HG02970 (cell line): ENCODE measurements around the gene PSEN1.

Source experiments
- ATAC-seq: cut with Tn5 transposase; IDR thresholded peaks from one replicate; pipeline ENCODE4 v1.9.1; 2021; ENCODE audit warnings: mild to moderate bottlenecking, moderate library complexity, moderate number of reproducible peaks; ENCODE audit not compliant: unreplicated experiment, low FRiP score

Gene PSEN1

DNA sequence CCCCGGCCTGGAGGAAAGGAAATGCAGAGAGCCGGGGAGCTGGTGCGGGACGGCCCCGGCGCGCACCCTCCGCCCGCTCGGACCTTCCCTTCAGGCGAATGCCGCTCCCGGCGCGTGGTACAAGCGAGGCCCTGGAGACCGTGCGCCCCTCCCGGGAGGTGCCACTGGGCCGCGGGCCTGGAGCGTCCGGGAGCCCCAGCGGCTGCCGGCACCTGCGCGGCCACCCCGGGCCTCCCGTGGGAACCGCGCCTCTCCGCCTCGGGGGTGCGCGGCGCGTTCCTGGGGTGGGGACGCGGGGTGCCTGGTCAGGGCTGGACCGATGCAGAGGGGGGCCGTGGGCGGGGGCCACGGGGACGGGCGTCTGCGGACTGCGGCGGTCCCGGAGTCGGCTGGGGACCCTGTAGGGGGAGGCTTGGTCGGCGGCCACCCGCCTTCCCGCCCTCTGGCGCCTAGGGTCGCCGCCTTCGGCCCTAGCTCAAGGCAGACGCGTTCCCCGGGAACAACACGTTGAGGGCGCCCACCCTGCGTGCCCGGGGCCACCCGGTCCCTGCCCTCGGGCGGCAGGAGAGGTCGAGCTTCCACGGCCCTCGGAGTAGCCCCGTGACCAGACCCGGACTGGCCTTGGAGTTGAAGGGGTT is 101.6 kb downstream of the PSEN1 start:
- ATAC-seq = no peak

DNA sequence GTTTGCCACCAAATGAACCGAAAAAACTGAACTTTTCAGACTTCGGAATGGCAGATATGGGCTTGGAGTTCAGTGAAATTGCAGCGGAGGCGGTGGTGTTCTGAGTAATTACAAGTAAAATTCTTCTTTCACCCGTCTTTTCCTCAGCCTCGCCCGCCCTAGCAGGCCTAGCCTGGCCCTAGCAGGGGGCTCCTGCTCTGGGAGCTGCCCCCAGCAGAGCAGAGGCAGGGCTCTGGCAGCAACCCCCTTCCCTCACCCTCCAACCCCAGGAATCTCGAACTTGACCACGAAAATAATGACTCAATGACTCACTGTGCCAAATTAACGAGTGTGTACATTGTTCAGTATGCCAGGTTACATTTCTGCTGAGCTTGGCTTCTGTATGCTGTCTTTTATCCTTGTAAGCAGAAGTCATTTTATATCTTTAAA is 102.1 kb downstream of the PSEN1 start:
- no peak for ATAC-seq

DNA sequence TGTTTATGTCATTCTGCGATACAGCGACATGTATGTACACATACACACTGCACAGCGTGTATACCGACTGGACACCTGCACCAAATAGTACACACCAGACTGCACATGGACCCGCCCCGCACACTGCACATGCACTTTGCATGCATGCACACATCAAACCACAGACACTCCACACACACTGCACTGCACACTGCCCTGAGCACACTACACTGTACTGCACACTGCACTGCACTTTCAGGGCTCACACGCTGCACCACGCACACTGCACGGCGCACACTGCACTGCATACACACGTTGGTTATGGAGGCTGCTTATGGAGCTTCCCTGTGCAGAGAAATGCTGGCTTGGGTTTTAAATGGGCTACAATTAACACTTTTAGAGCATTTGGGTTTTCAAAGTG is 102.6 kb downstream of the PSEN1 start:
- ATAC-seq = no peak

DNA sequence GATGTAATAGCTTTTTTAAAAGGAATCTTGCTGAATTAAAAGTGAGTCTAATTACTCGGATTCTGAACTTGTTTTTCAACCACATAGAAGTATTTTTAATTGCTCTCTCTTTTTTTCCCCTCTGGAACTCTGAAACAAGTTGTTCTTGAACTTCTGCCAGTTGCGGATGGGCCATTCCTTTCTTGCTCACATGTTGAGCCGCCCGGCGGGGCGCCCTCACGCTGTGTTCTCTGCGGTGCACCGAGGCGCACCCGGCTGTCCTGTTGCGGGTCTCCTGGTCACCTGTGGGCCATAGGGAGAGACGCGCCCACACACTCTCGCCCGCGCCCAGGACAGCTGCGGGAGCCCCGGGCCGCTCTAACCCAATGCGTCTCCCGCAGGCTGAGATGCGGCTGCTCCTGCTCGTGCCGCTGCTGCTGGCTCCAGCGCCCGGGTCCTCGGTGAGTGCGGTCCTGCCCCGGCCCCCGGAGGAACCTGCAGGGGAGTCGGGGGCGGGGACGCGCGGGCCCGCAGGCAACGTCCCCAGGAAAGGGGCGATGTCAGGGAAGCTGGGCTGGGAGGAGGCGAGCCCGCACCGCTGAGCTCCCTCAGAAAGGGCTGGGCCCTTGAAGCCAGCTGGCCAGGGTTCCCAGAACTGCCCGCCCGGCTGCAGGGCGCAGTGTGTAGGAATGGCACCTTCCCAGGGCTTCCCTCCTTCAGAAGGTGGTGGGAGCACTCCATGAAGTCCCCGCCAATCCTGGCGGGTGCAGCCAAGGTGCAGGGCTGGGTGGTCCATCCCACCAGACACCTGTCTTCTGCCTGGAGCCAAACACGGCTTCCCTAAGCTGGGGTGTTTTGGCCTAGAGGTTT is 103.3 kb downstream of the PSEN1 start:
- no peak for ATAC-seq

DNA sequence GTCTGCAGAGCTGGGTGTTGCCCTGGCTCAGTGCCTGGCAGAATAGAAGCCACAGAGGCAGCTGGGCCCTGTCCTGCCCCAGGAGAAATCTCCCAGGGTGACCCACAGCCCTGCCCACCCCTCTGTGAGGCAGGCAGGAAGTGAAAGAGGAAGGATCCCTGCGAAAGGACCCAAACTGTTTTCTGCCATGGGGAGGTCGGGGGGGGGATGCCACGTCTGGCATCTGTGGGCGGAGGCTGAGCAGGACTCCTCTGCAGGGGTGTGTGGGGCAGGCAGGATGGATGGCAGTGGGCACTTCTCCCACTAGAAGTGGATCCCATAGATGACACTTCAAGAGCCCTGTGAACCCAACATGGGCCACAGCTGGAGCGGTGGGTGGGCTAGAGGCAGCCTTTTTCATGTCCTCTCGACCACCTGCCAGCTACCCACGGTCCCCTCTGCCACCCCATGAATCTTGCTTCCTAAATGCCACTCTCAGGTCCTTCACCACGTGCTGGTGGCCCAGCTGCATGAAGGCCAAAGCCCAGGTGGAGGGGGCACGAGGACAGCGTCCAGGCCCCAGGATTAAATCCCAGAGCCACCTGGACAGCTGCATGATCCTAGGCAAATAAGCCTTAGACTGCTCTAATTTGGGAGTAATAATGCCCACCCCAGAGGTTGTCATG is 104.6 kb downstream of the PSEN1 start:
- ATAC-seq = no peak

DNA sequence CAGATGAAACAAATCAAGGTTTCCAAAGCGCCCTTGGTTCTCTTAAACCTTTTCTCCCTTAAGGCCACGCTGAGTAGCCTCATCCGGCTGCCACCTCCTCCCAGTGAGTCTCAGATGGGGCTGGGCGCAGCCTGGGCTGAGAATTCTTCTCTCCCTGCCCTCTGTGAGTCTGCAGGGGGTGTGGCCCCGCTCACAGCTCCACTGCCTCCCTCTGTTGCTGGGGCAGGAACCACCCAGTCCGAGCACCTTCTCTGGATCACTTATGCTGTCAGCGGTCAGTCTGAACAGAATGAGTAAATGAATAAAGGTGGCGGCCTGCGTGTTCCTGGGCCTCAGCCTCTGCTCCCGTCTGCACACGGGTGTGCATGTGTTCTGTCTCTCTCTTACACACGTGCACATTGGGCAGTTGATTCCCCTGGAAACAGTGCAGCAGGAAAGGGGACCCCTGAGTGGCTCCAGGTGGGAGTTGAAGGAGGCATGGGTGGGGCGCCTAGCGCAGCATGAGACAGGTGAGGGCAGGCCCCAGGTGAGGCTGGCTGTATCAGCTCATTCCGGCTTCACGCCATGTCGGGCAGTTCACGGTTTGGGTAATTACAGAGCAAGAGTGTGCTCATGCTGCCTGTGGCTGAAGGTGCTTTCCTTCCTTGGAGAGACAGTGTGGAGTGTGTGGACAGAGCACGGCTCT is 105.3 kb downstream of the PSEN1 start:
- no peak for ATAC-seq

DNA sequence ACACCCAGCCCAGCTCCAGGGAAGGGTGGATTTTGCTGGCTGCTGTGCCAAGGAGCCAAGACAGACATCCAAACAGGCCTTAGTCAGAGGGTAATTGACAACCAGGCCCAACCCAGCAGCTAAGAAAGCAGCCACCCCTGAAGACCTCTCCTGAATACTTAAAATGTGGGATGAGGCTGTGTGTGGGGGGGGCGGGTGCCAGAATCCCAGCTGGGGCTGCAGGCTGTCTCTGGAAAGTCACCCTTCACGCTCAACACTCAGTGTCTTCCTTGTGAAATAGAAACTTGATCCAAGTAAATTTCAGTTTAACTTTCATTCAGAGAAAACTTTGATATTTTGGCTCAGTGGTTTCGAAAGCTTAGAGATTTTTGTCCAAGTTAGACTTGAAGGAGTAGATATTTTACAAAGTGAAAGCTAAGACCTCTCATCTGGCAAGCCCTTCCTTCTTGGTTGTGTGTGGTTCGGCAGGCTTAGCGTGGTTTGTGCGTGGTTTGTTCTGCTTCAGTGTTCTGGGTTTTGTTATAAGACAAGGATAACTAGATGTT is 106.1 kb downstream of the PSEN1 start:
- ATAC-seq = no peak

DNA sequence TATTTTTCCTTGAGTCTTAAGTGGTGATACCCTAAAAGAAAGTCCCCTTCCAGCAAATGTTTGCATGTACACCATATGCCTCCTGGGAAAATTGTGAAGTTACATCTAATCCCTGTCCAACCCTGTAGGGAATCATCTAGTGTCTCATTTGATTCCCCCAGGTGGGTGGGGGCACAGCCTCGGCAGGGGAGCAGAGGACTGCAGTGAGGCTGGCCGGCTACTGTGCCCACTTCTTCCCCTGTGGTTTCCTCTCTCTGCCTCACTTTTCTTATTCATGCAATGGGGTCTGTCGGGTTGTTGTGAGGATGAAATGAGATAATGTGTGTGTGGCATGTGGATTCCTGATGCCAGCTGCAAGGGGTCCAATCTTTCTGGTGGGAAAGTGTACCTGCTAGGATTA is 107.0 kb downstream of the PSEN1 start:
- no peak for ATAC-seq

DNA sequence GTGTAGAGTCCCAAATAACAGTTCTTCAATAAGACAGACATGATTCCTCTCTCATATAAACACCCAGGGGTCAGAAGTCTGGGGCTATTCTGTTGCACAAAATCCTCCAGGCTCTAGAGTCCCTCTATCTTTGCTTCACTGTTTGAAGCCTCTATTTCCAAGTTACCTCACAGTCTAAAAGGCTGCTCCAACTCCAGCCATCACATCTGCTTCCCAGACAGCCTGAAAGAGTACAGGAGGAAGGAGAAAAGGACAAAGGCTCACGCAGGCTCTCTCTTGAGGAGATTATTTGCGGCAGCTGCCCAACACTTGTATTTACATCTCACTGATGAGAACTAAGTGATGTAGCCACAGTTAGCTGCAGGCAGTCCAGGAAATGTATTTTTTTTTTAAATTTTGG is 107.4 kb downstream of the PSEN1 start:
- no peak for ATAC-seq

DNA sequence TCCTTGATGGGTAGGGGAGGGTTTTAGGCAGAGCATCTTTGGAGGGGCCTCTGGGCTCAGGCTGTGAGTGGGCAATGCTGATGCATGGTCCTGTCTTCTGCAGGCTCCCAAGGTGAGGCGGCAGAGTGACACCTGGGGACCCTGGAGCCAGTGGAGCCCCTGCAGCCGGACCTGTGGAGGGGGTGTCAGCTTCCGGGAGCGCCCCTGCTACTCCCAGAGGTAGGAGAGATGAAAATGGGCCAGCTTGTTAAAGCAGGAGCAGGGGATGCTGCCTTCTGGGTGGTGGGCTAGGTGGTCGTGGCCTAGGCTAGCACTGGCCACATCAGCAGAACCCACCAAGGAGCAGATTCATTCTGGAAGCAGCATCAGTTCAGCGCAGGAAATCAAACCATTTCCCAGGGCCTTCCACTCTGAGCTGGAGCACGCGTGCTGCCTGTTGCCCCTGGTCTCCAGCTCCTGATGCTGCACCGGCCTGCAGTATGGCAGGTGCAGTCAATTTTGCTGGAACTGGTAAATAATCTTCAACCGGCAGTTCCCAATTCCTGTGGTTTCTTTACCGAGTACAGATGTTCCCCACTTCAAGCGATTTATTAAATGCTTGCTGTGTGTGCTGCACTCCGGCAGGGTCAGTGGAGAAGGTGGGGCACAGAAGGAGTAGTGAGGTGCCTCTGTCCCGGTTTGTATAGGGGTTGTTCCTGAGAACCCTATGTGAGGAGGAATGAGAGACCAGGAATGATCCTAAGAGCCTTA is 108.4 kb downstream of the PSEN1 start:
- no peak for ATAC-seq

DNA sequence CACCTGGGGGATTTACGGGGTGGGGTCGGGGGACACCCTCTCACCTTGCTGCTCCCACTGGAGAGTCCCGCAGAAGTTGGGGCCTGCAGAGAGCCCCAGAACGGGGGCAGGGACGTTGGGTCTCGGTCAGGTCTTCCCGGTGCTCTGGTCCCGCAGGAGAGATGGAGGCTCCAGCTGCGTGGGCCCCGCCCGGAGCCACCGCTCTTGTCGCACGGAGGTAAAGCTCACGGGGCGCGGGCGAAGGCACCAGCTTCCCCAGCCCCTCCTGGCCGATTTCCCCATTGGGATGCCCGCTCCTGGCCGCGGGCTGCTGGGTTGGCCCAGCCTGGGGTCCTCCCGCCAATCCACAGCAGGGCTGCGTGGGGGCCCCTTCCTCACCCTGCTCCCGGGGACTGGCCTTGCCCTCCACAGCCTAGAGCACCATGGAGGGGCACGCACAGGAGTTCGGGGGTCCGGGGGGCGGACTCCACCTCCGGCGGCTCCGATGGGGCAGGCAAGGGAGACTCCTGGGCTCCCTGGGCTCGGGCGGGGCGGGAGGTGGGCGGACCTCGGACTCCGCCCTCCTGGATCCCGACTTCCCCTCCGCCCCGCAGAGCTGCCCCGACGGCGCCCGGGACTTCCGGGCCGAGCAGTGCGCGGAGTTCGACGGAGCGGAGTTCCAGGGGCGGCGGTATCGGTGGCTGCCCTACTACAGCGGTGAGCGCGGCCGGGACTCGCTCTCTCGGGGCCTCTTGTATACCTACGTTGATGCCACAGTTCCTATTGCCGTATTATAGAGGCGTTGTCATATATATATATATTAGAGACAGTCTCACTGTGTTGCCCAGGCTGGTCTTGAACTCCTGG is 109.4 kb downstream of the PSEN1 start:
- ATAC-seq = no peak

DNA sequence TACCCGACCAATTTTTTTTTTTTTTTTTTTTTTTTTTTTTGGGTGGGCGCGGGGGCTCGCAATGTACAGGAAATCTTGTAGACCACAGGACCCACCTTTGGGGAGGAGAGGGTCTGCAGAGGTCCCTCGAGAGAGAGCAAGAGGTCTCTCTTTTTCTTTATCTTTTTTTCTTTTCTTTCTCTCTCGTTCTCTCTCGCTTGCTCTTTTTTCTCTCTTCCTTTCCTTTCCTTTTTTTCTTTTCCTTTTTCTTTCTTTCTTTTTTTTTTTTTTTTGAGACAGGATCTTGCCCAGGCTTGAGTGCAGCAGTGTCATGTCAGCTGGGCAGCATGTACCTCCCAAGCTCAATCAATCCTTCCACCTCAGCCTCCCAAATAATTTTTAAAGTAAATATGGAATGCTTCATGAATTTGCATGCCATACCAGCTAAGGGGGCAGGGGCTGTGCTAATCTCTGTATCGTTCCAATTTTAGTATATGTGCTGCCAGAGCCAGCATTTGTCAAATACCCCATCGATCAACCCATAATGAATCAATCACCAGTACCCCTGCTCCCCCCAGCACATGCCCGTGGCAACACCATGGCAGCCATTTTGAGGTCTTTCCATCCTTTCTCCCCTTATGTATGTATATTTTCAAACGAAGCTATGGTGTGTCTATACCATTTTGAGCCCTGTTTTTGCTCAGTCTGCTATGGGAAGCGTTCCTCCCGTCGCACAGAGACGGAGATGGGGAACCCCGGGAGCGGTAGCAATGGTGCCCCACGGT is 110.3 kb downstream of the PSEN1 start:
- no peak for ATAC-seq

DNA sequence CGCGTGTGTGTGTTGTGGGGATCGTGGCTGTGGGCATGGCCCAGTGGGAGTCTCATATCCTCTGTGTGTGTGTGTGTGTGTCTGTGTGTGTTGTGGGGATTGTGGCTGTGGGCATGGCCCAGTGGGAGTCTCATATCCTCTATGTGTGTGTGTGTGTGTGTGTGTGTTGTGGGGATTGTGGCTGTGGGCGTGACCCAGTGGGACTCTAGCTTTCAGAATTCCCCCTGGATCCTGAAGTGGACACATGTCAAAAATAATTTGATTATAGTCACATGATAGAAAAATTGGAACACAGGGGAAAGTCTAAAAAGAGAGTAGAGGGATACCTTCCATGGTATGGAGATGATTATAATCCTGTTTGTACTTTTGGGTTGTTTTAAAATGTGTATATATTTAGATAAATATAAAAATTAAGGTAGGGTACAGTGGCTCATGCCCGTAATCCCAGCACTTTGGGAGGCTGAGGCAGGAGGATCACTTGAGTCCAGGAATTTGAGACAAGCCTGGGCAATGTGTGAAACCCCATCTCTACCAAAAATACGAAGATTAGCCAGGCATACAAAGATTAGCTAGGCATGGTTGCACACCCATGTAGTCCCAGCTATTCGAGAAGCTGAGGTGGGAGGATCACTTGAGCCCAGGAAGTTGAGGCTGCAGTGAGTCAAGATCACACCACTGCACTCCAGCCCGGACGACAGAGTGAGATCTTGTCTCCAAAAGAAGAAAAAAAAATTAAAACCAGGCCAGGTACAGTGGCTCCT is 112.0 kb downstream of the PSEN1 start:
- ATAC-seq = no peak

DNA sequence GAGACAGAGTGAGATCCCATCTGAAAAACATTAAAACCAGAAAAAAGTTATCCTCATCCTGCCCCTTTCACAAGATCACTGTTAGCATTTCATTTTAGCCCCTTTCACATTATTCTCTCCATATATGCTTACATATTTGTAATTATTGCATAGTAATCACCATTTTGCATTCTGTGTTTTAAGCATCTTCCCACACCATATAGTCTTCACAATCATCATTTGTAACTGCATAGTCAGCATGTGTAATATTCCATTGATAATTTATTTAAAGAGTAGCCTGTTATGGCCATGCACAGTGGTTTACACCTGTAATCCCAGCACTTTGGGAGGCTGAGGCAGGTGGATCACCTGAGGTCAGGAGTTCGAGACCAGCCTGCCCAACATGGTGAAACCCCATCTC is 112.8 kb downstream of the PSEN1 start:
- no peak for ATAC-seq

DNA sequence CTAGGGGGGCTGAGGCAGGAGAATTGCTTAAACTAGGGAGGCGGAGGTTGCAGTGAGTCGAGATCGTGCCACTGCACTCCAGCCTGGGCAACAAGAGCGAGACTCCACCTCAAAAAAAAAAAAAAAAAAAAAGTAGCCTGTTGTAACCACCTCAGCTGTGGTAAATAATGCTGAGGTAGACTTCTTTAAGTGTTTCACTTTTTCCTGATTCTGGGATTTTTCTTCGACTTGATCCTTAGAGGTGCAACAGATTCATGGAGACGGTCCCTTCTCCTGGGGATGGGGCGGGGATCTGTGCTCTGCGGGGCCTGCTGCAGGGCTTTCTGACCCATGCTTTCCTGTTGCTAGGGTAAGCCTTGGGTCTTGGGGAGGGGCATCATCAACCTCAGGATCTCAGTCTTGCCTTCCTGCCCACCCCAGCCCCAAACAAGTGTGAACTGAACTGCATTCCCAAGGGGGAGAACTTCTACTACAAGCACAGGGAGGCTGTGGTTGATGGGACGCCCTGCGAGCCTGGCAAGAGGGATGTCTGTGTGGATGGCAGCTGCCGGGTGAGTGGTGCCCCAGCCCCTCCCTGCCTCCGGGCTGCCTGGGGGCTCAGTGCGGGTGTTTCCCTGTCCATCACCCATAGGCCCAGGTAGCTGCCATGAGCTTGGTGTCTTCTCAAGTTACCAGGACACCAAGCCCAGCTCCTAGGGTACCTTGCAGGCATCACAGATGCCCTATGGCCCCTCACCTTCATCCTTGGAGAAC is 113.4 kb downstream of the PSEN1 start:
- ATAC-seq = no peak

DNA sequence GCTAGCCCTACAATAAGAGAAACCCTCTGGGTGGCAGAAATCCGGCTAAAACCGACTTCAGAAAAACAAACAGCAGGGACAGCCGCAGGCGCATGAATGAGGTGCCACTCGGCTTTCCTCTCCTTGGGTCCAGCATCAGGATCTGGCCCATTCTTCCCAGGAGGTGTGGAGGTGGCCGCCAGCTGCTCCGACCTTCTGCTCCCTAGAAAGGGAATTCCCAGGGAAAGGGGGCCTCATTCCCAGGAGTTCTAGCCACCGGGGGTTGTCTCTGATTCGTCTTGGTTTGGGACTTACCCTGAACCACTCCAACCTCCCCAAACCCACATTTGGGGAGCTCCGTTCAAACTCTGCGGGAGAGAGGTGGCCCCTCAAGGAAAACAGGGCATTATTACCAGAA is 114.0 kb downstream of the PSEN1 start:
- no peak for ATAC-seq
